PC-9 (cell line): ENCODE measurements around the gene GRM7. TPM values are rescaled to one million over a fixed set of nuclear protein-coding genes. Genes with fewer than 3 reads are reported as not detected.

ENCODE experiments used
- BruUV-seq: library from RNA; stranded (reverse); fragments of 400-500 nt; replicated peaks from 2 replicates; lab custom pipeline; 2021; lab: Mats Ljungman, UMichigan
- CTCF ChIA-PET: fragments of 300-600 bp; sonication (Branson Sonifier 250); formaldehyde crosslinking; loops from one replicate; lab custom pipeline; 2022; ENCODE audit warnings: antibody characterized with exemption; lab: Charles Lee
- POLR2A ChIA-PET: fragments of 300-600 bp; sonication (Branson Sonifier 250); formaldehyde crosslinking; loops from one replicate; lab custom pipeline; 2022; ENCODE audit warnings: antibody characterized with exemption; ENCODE audit not compliant: unreplicated experiment; lab: Charles Lee
- DNase-seq, 2 experiments: peaks; one replicate each; pipeline versions ENCODE4 v3.0.0 to v3.0.0-alpha.2; 2015 to 2022; ENCODE audit warnings: mixed read lengths in 1 of 2
- H2AFZ ChIP-seq: fragments of 200-600 bp; sonication (generic); 2 replicates; pipeline ENCODE4 v1.8.1; 2017; ENCODE audit warnings: antibody characterized with exemption
- H3F3A ChIP-seq: fragments of 200-600 bp; sonication (generic); 2 replicates; pipeline ENCODE4 v1.8.1; 2017; ENCODE audit warnings: antibody characterized with exemption, mild to moderate bottlenecking, low read depth; ENCODE audit not compliant: insufficient read depth
- H3K27ac ChIP-seq: fragments of 200-600 bp; sonication (generic); 2 replicates; pipeline ENCODE4 v1.6.1; 2016; ENCODE audit warnings: mixed run types
- H3K27me3 ChIP-seq: fragments of 200-600 bp; sonication (generic); 2 replicates; pipeline ENCODE4 v1.6.1; 2016; ENCODE audit warnings: low read depth, mixed run types; ENCODE audit not compliant: insufficient read depth
- H3K36me3 ChIP-seq: fragments of 200-600 bp; sonication (generic); 2 replicates; pipeline ENCODE4 v1.6.1; 2016; ENCODE audit warnings: low read depth, mixed run types
- H3K4me1 ChIP-seq: fragments of 200-600 bp; sonication (generic); replicated peaks from 2 replicates; pipeline ENCODE4 v1.6.1; 2016; ENCODE audit warnings: mixed run types; ENCODE audit not compliant: insufficient read depth
- H3K4me2 ChIP-seq: fragments of 200-600 bp; sonication (generic); 2 replicates; pipeline ENCODE4 v1.6.1; 2017; ENCODE audit warnings: mixed run types
- H3K4me3 ChIP-seq: fragments of 200-600 bp; sonication (generic); 2 replicates; pipeline ENCODE4 v1.6.1; 2016; ENCODE audit warnings: mixed run types
- H3K79me2 ChIP-seq: fragments of 200-600 bp; sonication (generic); 2 replicates; pipeline ENCODE4 v1.6.1; 2017; ENCODE audit warnings: low read depth, mixed run types
- H3K9me2 ChIP-seq: fragments of 200-600 bp; sonication (generic); 2 replicates; pipeline ENCODE4 v1.8.1; 2017; ENCODE audit warnings: mild to moderate bottlenecking; ENCODE audit not compliant: insufficient read depth
- H3K9me3 ChIP-seq: fragments of 200-600 bp; sonication (generic); 2 replicates; pipeline ENCODE4 v1.8.1; 2016; ENCODE audit warnings: low read depth; ENCODE audit not compliant: insufficient read depth
- H4K20me1 ChIP-seq: fragments of 200-600 bp; sonication (generic); 2 replicates; pipeline ENCODE4 v1.8.1; 2017; ENCODE audit not compliant: insufficient read depth
- CTCF ChIP-seq: fragments of 200-600 bp; sonication (generic); conservative IDR thresholded peaks from 2 replicates; pipeline ENCODE4 v1.6.1; 2017; ENCODE audit warnings: mixed run types, antibody characterized with exemption, mild to moderate bottlenecking, moderate library complexity
- EZH2 ChIP-seq: fragments of 200-600 bp; sonication (generic); IDR thresholded peaks from 2 replicates; pipeline ENCODE4 v1.8.0; 2017; ENCODE audit warnings: antibody characterized with exemption, low read depth
- intact Hi-C: fragments of 100-400 bp; cut with micrococcal nuclease; formaldehyde crosslinking; loops from one replicate; pipeline ENCODE4 v1.10.0; 2022; ENCODE audit not compliant: unreplicated experiment
- total RNA-seq: library from RNA; stranded (reverse); gene quantifications from 2 replicates; pipeline ENCODE4 v1.2.3, GENCODE V29; 2021

GRM7 gene
- total RNA-seq, 1 experiment from 2014 or later = not detected

GRCh38 chr3:7392206-7392605 is 531.3 kb downstream of the GRM7 start:
- ChIA-PET POLR2A (interaction anchor here (0.6 kb wide), 1 partner anchor 1180 kb away, joined by 7 read pairs; no protein-coding TSS in a partner anchor), CTCF (no interaction called here)
- Histone ChIP-seq H3F3A (no peaks in the 10 kb centered on the region), H3K9me2 (no peaks in the 10 kb centered on the region), H2AFZ (no peak overlapping the region), H3K4me1 (no peaks in the 10 kb centered on the region), H3K79me2 (no peaks in the 10 kb centered on the region), H3K36me3 (no peaks in the 10 kb centered on the region), H3K4me2 (no peak overlapping the region), H4K20me1 (no peaks in the 10 kb centered on the region), H3K9me3 (no peaks in the 10 kb centered on the region), H3K27me3 (no peaks in the 10 kb centered on the region), H3K4me3 (no peak overlapping the region), H3K27ac (no peak overlapping the region)
- DNase-seq = no peak
- intact Hi-C loops = no loop called here
- BruUV-seq = no TSS peak
- TF ChIP-seq CTCF = no peak
- TF ChIP-seq EZH2 = no peak

GRCh38 chr3:7393944-7394605 is 533.2 kb downstream of the GRM7 start:
- CTCF ChIA-PET = no interaction called here
- POLR2A ChIA-PET = no interaction called here
- H3K9me2 ChIP-seq = no peaks in the 10 kb centered on the region
- no peak for DNase-seq
- H4K20me1 ChIP-seq = no peaks in the 10 kb centered on the region
- no peaks in the 10 kb centered on the region for H3K79me2 ChIP-seq
- H3K4me1 ChIP-seq = no peaks in the 10 kb centered on the region
- BruUV-seq = no TSS peak
- no peaks in the 10 kb centered on the region for H3F3A ChIP-seq
- H3K36me3 ChIP-seq = no peaks in the 10 kb centered on the region
- no peaks in the 10 kb centered on the region for H3K9me3 ChIP-seq
- no peak overlapping the region for H2AFZ ChIP-seq
- H3K4me3 ChIP-seq = no peak overlapping the region
- TF ChIP-seq EZH2 (no peak), CTCF (no peak)
- no peak overlapping the region for H3K27ac ChIP-seq
- H3K27me3 ChIP-seq = no peaks in the 10 kb centered on the region
- intact Hi-C loops = no loop called here
- no peak overlapping the region for H3K4me2 ChIP-seq

- Histone ChIP-seq H3F3A (no peaks in the 10 kb centered on the region), H3K79me2 (no peaks in the 10 kb centered on the region), H3K36me3 (no peaks in the 10 kb centered on the region), H3K4me2 (no peak overlapping the region), H3K4me3 (no peak overlapping the region), H3K9me3 (no peaks in the 10 kb centered on the region), H3K27me3 (no peaks in the 10 kb centered on the region), H2AFZ (no peak overlapping the region), H4K20me1 (no peaks in the 10 kb centered on the region), H3K27ac (no peak overlapping the region), H3K9me2 (no peaks in the 10 kb centered on the region), H3K4me1 (no peaks in the 10 kb centered on the region)
- ChIA-PET POLR2A (no interaction called here), CTCF (no interaction called here)
- intact Hi-C loops = no loop called here
- TF ChIP-seq CTCF = no peak
- no peak for TF ChIP-seq EZH2
- DNase-seq = no peak
- BruUV-seq = no TSS peak
Observed at GRCh38 chr3:7396534-7396933, 535.6 kb downstream of the GRM7 start.
